Common myeloid progenitor, CD34-positive (primary cell): ENCODE measurements around the gene EXOC6.

Experiments used
- CTCF ChIA-PET: fragments of 350-600 bp; sonication (Branson Sonifier 250); formaldehyde crosslinking; loops from one replicate; lab custom pipeline; 2021; ENCODE audit warnings: antibody characterized with exemption; lab: Charles Lee
- POLR2A ChIA-PET: fragments of 350-600 bp; sonication (Branson Sonifier 250); formaldehyde crosslinking; loops from one replicate; lab custom pipeline; 2021; ENCODE audit warnings: antibody characterized with exemption; lab: Charles Lee
- DNase-seq, 3 donors: peaks; one replicate each; pipeline versions ENCODE4 v3.0.0 to v3.0.0-alpha.2; 2013
- H3K27ac ChIP-seq, 2 experiments: 1 replicate in 1 of 2; 2 replicates in 1 of 2; pipeline ENCODE4 v1.7.0; 2013; ENCODE audit warnings: inconsistent platforms in 2 of 2, low read length in 2 of 2, mild to moderate bottlenecking in 2 of 2, low read depth in 1 of 2, moderate library complexity in 1 of 2; ENCODE audit not compliant: severe bottlenecking in 2 of 2, insufficient read depth in 1 of 2, poor library complexity in 1 of 2
- H3K27me3 ChIP-seq, 5 experiments: replicated peaks in 2 of 5; 1 replicate in 3 of 5; 2 replicates in 2 of 5; pipeline versions ENCODE4 v1.6.1 to v1.7.0; 2013; ENCODE audit warnings: low read length in 4 of 5, mild to moderate bottlenecking in 2 of 5, moderate library complexity in 2 of 5, inconsistent platforms in 1 of 5; ENCODE audit not compliant: insufficient read depth in 5 of 5, control insufficient read depth in 4 of 5
- H3K36me3 ChIP-seq, 4 experiments: 1 replicate in 2 of 4; 2 replicates in 2 of 4; pipeline versions ENCODE4 v1.6.1 to v1.7.0; 2013; ENCODE audit warnings: low read length in 3 of 4, control low read depth in 1 of 4, mild to moderate bottlenecking in 1 of 4; ENCODE audit not compliant: control insufficient read depth in 4 of 4, insufficient read depth in 4 of 4
- H3K4me1 ChIP-seq, 4 experiments: 1 replicate in 3 of 4; 2 replicates in 1 of 4; pipeline versions ENCODE4 v1.6.1 to v1.7.1; 2013; ENCODE audit warnings: low read length in 3 of 4, mild to moderate bottlenecking in 3 of 4, control low read depth in 1 of 4, inconsistent platforms in 1 of 4, moderate library complexity in 1 of 4; ENCODE audit not compliant: control insufficient read depth in 4 of 4, insufficient read depth in 4 of 4; ENCODE audit errors: control extremely low read depth in 1 of 4
- H3K4me3 ChIP-seq, 7 experiments: 1 replicate in 4 of 7; 2 replicates in 3 of 7; pipeline versions ENCODE4 v1.5.1 to v1.7.0; 2013; ENCODE audit warnings: mild to moderate bottlenecking in 7 of 7, low read length in 6 of 7, moderate library complexity in 6 of 7, inconsistent platforms in 2 of 7, low read depth in 2 of 7, control low read depth in 1 of 7; ENCODE audit not compliant: insufficient read depth in 4 of 7, control insufficient read depth in 1 of 7; ENCODE audit errors: extremely low read depth in 1 of 7
- H3K9me3 ChIP-seq, 5 experiments: 1 replicate in 4 of 5; 2 replicates in 1 of 5; pipeline versions ENCODE4 v1.6.1 to v1.7.1; 2013; ENCODE audit warnings: low read length in 4 of 5, mild to moderate bottlenecking in 2 of 5, inconsistent platforms in 1 of 5, low read depth in 1 of 5, moderate library complexity in 1 of 5; ENCODE audit not compliant: control insufficient read depth in 4 of 5, insufficient read depth in 2 of 5; ENCODE audit errors: control extremely low read depth in 1 of 5
- WGBS: methylation state at CpG from one replicate; pipeline ENCODE4 v1.1.5; 2013; ENCODE audit not compliant: insufficient coverage; 5-methylcytosine and 5-hydroxymethylcytosine counted together

EXOC6 gene

GRCh38 chr10:93015722-93016121, 167.4 kb downstream of the EXOC6 start:
- Histone ChIP-seq H3K27ac (no peak overlapping the region), H3K4me3 (no peak overlapping the region), H3K36me3 (peaks cover 0 to 14% (median 6%) of the 10 kb centered on the region in 4 experiments), H3K4me1 (no peaks in the 10 kb centered on the region), H3K9me3 (no peaks in the 10 kb centered on the region), H3K27me3 (no peaks in the 10 kb centered on the region)
- no peak for DNase-seq
- WGBS: no CpG with 5 or more reads among the region's 3 CpGs
- CTCF ChIA-PET: interaction anchor here (0.8 to 1.3 kb wide), 2 partner anchors 9 to 15 kb away, joined by 3 read pairs; no protein-coding TSS in a partner anchor
- POLR2A ChIA-PET: no interaction called here

- CTCF ChIA-PET: interaction anchor here (1.0 to 2.2 kb wide), 2 partner anchors 9 to 17 kb away, joined by 3 to 7 read pairs; no protein-coding TSS in a partner anchor
- no peak for DNase-seq
- WGBS: 100% methylated on average over 2 of the region's 4 CpGs
Measured at GRCh38 chr10:93023013-93023650, 174.8 kb downstream of the EXOC6 start.

GRCh38 chr10:93026072-93026471, 177.8 kb downstream of the EXOC6 start:
- DNase-seq: no peak
- H3K4me1 ChIP-seq: no peaks in the 10 kb centered on the region
- no CpG with 5 or more reads among the region's 2 CpGs for WGBS
- H3K27ac ChIP-seq: no peak overlapping the region
- H3K9me3 ChIP-seq: peaks cover 0 to 14% (median 0%) of the 10 kb centered on the region in 5 experiments
- POLR2A ChIA-PET: no interaction called here
- no peaks in the 10 kb centered on the region for H3K27me3 ChIP-seq
- H3K36me3 ChIP-seq: peaks cover 5 to 28% (median 16%) of the 10 kb centered on the region in 4 experiments
- H3K4me3 ChIP-seq: no peak overlapping the region
- CTCF ChIA-PET: no interaction called here

More at GRCh38 chr10:93023013-93023650, 174.8 kb downstream of the EXOC6 start:
- POLR2A ChIA-PET: no interaction called here
- Histone ChIP-seq H3K9me3 (peaks cover 0 to 14% (median 0%) of the 10 kb centered on the region in 5 experiments), H3K27me3 (no peaks in the 10 kb centered on the region), H3K4me3 (no peak overlapping the region), H3K4me1 (no peaks in the 10 kb centered on the region), H3K27ac (no peak overlapping the region), H3K36me3 (peaks cover 3 to 35% (median 19%) of the 10 kb centered on the region in 4 experiments)

- Histone ChIP-seq H3K4me3 (no peak overlapping the region), H3K27ac (no peak overlapping the region), H3K4me1 (no peaks in the 10 kb centered on the region), H3K36me3 (peaks cover 7 to 27% (median 15%) of the 10 kb centered on the region in 4 experiments), H3K9me3 (peaks cover 0 to 14% (median 0%) of the 10 kb centered on the region in 5 experiments), H3K27me3 (no peaks in the 10 kb centered on the region)
- POLR2A ChIA-PET: no interaction called here
- no peak for DNase-seq
- CTCF ChIA-PET: no interaction called here
Measured at GRCh38 chr10:93027508-93027907, 179.2 kb downstream of the EXOC6 start.

- CTCF ChIA-PET: no interaction called here
- POLR2A ChIA-PET: no interaction called here
- Histone ChIP-seq H3K4me3 (no peak overlapping the region), H3K27me3 (no peaks in the 10 kb centered on the region), H3K36me3 (peaks cover 7 to 27% (median 15%) of the 10 kb centered on the region in 4 experiments), H3K4me1 (no peaks in the 10 kb centered on the region), H3K27ac (no peak overlapping the region), H3K9me3 (peaks cover 0 to 14% (median 0%) of the 10 kb centered on the region in 5 experiments)
- no peak for DNase-seq
- 100% methylated on average over 1 of the region's 2 CpGs for WGBS
Measured at GRCh38 chr10:93028883-93029282, 180.6 kb downstream of the EXOC6 start.

- Histone ChIP-seq H3K9me3 (peaks cover 0 to 14% (median 0%) of the 10 kb centered on the region in 5 experiments), H3K27me3 (no peaks in the 10 kb centered on the region), H3K4me3 (no peak overlapping the region), H3K27ac (no peak overlapping the region), H3K36me3 (peaks cover 4 to 24% (median 11%) of the 10 kb centered on the region in 4 experiments), H3K4me1 (no peaks in the 10 kb centered on the region)
- CTCF ChIA-PET: interaction anchor here (1.4 kb wide), 1 partner anchor 9 kb away, joined by 6 read pairs; no protein-coding TSS in a partner anchor
- POLR2A ChIA-PET: no interaction called here
- DNase-seq: no peak
Measured at GRCh38 chr10:93030409-93030808, 182.1 kb downstream of the EXOC6 start.

GRCh38 chr10:93032105-93032808, 183.9 kb downstream of the EXOC6 start:
- no peak for DNase-seq
- peaks cover 0 to 7% (median 2%) of the 10 kb centered on the region in 4 experiments for H3K36me3 ChIP-seq
- no peak overlapping the region for H3K4me3 ChIP-seq
- peaks cover 0 to 6% (median 0%) of the 10 kb centered on the region in 5 experiments for H3K9me3 ChIP-seq
- no peaks in the 10 kb centered on the region for H3K4me1 ChIP-seq
- ChIA-PET CTCF (interaction anchor here (1.0 to 1.7 kb wide), 3 partner anchors 12 to 67 kb away, joined by 3 to 4 read pairs (median 4); no protein-coding TSS in a partner anchor), POLR2A (no interaction called here)
- no peak overlapping the region for H3K27ac ChIP-seq
- no peaks in the 10 kb centered on the region for H3K27me3 ChIP-seq
- WGBS: 100% methylated on average over 5 of the region's 5 CpGs
